Osteocyte (in vitro differentiated cells): ENCODE results near the gene RACGAP1. TPM values are rescaled to one million over a fixed set of nuclear protein-coding genes. Genes with fewer than 3 reads are reported as not detected.

Experiments
- DNase-seq: peaks from one replicate; pipeline ENCODE4 v3.0.0; 2021; ENCODE audit warnings: mixed read lengths; ENCODE audit not compliant: unreplicated experiment; ENCODE audit errors: extremely low spot score
- H3K27ac Mint-ChIP-seq: one replicate; pipeline ENCODE4 v1.8.0; 2021; ENCODE audit warnings: mild to moderate bottlenecking, mixed read lengths; ENCODE audit not compliant: unreplicated experiment
- H3K27me3 Mint-ChIP-seq: one replicate; pipeline ENCODE4 v1.8.0; 2021; ENCODE audit warnings: mixed read lengths; ENCODE audit not compliant: unreplicated experiment
- H3K36me3 Mint-ChIP-seq: one replicate; pipeline ENCODE4 v1.8.0; 2021; ENCODE audit warnings: mixed read lengths; ENCODE audit not compliant: unreplicated experiment
- H3K4me1 Mint-ChIP-seq: one replicate; pipeline ENCODE4 v1.8.0; 2021; ENCODE audit warnings: mixed read lengths; ENCODE audit not compliant: unreplicated experiment
- H3K4me3 Mint-ChIP-seq: one replicate; pipeline ENCODE4 v1.8.0; 2021; ENCODE audit warnings: mild to moderate bottlenecking, moderate library complexity, mixed read lengths; ENCODE audit not compliant: unreplicated experiment
- H3K9me3 Mint-ChIP-seq: one replicate; pipeline ENCODE4 v1.8.0; 2021; ENCODE audit warnings: mixed read lengths; ENCODE audit not compliant: unreplicated experiment
- total RNA-seq: library from RNA; stranded (reverse); gene quantifications from 2 replicates; pipeline ENCODE4 v1.2.1, GENCODE V29; 2021
- TF ChIP-seq, protein P1 (sequence below): fragments of 200-600 bp; sonication (generic); IDR thresholded peaks from 2 replicates; pipeline ENCODE4 v1.5.0; 2021; ENCODE audit warnings: antibody characterized with exemption, mild to moderate bottlenecking, moderate library complexity

Gene RACGAP1
- total RNA-seq, 1 donor from 2014 or later: 25.9 TPM

DNA sequence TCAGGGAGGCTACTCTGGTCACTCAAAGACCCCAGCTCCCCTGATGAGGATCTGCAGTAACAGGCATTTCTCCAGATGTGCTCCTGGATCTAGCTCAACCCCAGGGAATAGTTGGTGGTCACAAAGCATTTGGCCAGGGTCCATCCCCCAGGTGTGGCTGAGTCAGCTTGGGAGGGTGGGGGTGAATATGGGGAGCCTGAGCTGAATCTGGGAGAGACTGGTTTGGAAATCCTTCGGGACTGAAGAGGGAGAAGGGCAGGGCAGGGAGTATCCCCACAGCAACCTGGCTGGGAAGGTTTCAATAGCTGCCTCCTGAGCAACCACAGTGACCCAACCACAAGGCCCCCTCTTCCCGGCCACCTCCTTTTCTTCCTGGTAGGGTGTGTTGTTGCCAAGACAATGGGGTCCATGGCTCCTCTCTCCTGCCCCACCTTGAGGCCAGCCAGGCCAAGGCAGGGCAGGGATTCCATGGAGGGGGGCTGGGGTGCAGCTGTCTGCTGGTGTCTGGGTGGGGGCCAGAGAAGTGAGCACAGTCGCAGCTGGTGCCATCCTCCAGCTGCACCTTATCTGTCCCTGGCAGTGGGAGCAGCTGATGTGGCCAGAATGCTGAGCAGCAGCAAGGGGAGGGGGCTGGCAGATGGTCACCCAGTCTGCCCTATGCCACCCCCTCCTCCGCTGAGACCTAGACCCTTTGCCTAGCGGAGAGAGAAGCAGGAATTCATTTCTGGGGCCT, 37.6 kb upstream of the RACGAP1 start:
- no peaks in the 10 kb centered on the region for H3K9me3 Mint-ChIP-seq
- DNase-seq: no peak
- H3K27me3 Mint-ChIP-seq: no peaks in the 10 kb centered on the region
- H3K36me3 Mint-ChIP-seq: no peaks in the 10 kb centered on the region
- H3K27ac Mint-ChIP-seq: no peak overlapping the region
- TF ChIP-seq, protein P1, sequence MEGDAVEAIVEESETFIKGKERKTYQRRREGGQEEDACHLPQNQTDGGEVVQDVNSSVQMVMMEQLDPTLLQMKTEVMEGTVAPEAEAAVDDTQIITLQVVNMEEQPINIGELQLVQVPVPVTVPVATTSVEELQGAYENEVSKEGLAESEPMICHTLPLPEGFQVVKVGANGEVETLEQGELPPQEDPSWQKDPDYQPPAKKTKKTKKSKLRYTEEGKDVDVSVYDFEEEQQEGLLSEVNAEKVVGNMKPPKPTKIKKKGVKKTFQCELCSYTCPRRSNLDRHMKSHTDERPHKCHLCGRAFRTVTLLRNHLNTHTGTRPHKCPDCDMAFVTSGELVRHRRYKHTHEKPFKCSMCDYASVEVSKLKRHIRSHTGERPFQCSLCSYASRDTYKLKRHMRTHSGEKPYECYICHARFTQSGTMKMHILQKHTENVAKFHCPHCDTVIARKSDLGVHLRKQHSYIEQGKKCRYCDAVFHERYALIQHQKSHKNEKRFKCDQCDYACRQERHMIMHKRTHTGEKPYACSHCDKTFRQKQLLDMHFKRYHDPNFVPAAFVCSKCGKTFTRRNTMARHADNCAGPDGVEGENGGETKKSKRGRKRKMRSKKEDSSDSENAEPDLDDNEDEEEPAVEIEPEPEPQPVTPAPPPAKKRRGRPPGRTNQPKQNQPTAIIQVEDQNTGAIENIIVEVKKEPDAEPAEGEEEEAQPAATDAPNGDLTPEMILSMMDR: no peak
- no peak overlapping the region for H3K4me3 Mint-ChIP-seq
- peaks cover 7% of the 10 kb centered on the region for H3K4me1 Mint-ChIP-seq

GRCh38 chr12:50061946-50062686, 36.8 kb upstream of the RACGAP1 start:
- no peak overlapping the region for H3K4me3 Mint-ChIP-seq
- H3K4me1 Mint-ChIP-seq: peaks cover 8% of the 10 kb centered on the region
- DNase-seq: no peak
- no peaks in the 10 kb centered on the region for H3K27me3 Mint-ChIP-seq
- no peak overlapping the region for H3K27ac Mint-ChIP-seq
- no peaks in the 10 kb centered on the region for H3K36me3 Mint-ChIP-seq
- TF ChIP-seq, protein P1: no peak
- no peaks in the 10 kb centered on the region for H3K9me3 Mint-ChIP-seq

- TF ChIP-seq, protein P1: no peak
- Mint-ChIP-seq H3K9me3 (no peaks in the 10 kb centered on the region), H3K4me1 (peaks cover 15% of the 10 kb centered on the region), H3K27me3 (peaks cover 6% of the 10 kb centered on the region), H3K36me3 (no peaks in the 10 kb centered on the region), H3K27ac (no peak overlapping the region), H3K4me3 (no peak overlapping the region)
- no peak for DNase-seq
Observed at GRCh38 chr12:50061171-50061570, 35.9 kb upstream of the RACGAP1 start.

GRCh38 chr12:50060120-50060468, 34.8 kb upstream of the RACGAP1 start:
- TF ChIP-seq, protein P1: no peak
- Mint-ChIP-seq H3K9me3 (no peaks in the 10 kb centered on the region), H3K36me3 (no peaks in the 10 kb centered on the region), H3K4me3 (no peak overlapping the region), H3K27ac (no peak overlapping the region), H3K27me3 (peaks cover 12% of the 10 kb centered on the region), H3K4me1 (peaks cover 22% of the 10 kb centered on the region)
- no peak for DNase-seq

DNA sequence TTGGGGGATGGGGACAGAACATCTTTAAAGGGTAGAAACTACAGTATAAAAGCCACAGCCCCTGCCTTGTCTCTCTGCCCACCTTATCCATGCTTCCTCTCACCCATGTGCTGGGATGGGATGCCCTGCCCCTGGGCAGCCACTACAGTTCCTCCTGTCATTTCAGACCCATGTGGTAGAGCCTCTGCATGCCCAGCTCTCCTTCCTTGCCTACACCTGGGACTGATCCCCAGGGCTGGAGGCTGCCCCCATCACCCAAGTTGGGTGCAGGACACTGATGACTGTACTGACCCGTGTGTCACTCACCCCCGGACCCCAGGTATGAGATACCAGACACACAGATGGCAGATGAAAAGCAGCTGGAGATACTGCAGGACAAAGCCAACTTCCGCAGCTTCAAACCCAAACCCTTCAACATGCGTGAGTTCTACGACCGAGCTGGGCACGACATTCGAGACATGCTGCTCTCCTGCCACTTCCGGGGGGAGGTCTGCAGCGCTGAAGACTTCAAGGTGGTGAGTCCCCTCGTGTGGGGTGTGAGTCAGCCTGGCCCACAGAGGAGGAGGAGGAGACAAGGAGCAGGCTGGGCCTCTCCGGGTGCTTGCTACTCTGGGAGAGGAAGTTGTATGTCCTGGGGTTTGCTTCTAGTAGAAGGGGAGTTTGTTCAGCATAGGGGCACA, 34.3 kb upstream of the RACGAP1 start:
- H3K4me3 Mint-ChIP-seq: peak overlapping the region; percentile 11
- H3K36me3 Mint-ChIP-seq: no peaks in the 10 kb centered on the region
- DNase-seq: no peak
- no peak overlapping the region for H3K27ac Mint-ChIP-seq
- TF ChIP-seq, protein P1: no peak
- H3K9me3 Mint-ChIP-seq: no peaks in the 10 kb centered on the region
- peaks cover 20% of the 10 kb centered on the region for H3K4me1 Mint-ChIP-seq
- peaks cover 12% of the 10 kb centered on the region for H3K27me3 Mint-ChIP-seq
